Stimulated activated CD8-positive, alpha-beta memory T cell treated with anti-CD3 and anti-CD28 coated beads, Interleukin-7, amount 100 ng/mL, for 4 hours (primary cell): ENCODE data around the gene FAM170B.

Source experiments
- DNase-seq, 2 donors: peaks; one replicate each; pipeline ENCODE4 v3.0.0-alpha.2; 2020; ENCODE audit warnings: low read depth in 2 of 2

FAM170B gene

GRCh38 chr10:49169776-49170175, 36.0 kb upstream of the FAM170B start:
- no peak for DNase-seq

DNA sequence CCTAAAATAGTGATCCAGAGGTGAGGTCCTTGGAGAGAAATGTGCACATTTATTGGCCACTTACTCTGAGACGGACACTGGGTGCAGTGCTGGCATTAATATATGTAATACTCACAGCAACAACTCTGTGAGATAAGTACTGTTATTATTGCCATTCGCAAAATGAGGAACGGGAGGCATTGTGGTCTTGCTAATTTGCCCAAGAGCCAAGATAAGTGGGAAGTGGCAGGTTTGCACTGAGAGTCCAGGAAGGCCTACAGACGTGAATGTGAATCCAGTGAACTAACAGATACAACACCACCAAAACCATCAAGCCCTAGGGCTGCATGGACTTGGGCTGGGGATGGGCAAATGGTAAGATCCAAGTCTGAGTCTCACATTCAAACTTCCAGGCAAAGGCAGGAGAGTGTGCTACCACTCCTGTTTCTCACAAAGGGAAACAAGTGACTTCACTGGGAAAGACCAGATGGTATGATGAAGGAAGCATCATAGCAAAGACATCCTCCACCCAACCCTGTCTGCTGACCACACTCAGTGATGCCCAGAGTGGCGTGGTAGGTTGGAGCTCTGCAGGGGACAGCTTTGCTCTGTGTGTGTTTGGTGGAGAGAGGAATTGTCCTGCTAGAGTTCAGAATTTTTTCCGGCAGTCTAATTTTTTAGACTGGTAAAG, 35.1 kb upstream of the FAM170B start:
- DNase-seq, result no peak

GRCh38 chr10:49168171-49168540, 34.3 kb upstream of the FAM170B start:
- DNase-seq, result no peak

DNA sequence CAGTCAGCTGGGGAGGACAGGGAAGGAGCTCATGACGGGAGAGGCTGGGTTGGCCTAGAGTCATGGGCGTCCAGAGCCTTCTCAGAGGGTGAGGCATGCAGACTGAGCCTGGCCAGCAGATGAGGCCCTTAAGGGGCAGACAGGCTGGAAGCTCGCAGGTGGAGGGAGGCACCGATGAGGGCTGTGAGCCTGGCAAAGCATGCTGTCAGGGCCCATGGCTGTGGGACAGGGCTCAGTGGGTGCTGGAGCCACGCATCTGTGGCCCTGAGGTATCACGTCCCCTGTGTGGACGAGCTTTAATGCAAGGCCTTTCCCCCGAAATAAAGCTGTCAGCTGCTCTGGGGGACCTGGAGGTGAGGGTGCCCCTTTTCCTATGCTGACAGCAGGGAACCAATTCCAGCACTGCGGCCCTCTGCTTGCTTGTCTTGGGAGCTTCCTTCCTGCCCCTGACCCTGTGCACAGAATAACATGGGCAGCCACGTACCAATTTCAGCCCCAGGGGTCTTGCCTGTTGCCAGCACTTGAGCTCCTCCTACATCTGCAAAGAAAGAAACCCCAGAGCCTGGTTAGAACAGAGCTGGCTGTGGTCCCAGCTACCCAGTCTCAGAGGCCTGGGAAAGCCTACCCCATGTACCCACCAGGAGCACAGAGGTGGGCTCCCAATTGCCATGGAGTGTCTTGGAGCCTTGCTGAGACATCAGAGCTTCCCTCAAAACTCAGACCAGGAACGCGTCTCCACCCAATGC, 33.8 kb upstream of the FAM170B start:
- DNase-seq, result no peak

GRCh38 chr10:49166484-49167400, 32.9 kb upstream of the FAM170B start:
- DNase-seq, result no peak

- no peak for DNase-seq
Observed at GRCh38 chr10:49165821-49166483, 32.1 kb upstream of the FAM170B start.

GRCh38 chr10:49165259-49165658, 31.4 kb upstream of the FAM170B start:
- no peak for DNase-seq

DNA sequence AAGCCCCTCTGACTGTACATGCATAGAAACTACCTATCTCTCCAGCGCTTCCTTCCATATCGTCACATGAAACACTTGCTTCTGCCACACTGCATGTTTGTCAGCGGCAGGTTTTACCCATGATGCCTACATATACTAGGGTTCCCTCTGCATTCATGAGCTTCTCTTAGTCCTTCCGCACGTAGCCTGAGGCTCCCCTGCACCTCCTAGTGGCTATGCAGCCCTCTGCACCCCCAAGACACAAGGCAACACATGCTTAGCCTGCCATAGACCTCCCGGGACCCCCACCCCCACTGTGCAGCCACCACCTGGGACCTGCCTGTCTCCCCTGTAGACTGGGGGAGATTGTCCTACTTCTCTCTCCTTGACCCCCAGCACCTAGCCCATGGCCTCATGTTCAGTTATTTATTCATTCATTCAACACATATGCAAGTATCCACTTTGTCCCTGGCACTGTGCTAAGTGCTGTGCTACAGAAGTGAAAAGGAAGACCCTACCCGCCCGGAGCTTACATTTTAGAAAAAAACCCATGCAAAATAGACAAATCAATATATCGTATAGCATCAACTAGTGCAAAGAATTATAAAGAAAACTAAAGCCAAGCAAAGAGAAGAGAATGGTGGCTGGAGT, 30.9 kb upstream of the FAM170B start:
- DNase-seq, result no peak

- DNase-seq, result no peak
Observed at GRCh38 chr10:49163741-49164140, 29.9 kb upstream of the FAM170B start.

GRCh38 chr10:49162761-49163310, 29.0 kb upstream of the FAM170B start:
- no peak for DNase-seq

DNA sequence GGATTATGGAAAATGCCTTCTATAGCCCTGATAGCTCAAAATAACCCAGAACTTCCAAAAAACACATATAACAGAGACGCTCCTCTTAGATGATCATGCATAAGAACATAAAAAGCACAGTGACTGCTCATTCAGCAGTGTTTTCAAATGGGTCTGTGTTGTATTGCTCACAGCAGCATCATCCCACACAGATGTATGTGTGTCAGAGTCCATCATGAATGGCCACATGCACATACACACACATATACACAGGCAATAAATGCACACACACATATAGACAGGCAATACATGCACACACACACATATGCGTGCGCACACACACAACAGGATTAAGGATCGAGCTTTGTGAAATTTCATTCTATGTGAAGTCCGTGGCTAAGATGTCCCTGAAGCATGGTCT, 28.2 kb upstream of the FAM170B start:
- no peak for DNase-seq

DNA sequence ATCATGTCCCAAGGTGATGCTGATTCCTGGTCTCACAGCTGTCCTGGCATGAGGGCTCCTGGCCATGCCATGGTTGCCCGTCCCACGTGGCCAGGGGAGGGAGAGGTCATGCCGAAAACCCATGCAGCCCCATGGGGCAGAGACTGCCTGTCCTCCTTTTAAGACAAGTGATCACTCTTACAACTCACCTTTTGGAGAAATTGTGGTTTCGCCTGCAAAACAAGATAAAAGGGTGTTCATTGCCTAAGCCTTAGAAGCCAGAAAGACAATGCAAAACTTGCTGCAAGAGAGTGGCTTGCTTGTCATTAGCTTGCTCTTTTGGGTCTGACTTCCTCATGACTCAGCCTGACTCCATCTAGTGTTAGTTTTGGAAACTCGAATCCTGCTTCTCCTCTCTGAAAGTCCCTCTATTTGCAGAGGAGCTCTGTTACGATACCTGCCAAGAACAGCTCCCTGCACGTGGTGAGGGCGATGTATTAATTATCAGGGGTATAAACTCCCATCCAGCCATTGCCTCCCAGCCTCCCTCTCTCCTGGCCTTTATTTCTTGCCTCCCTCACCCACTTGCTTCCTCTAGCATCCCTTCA, 27.7 kb upstream of the FAM170B start:
- DNase-seq, result no peak

GRCh38 chr10:49160814-49161213, 27.0 kb upstream of the FAM170B start:
- no peak for DNase-seq

GRCh38 chr10:49160110-49160509, 26.3 kb upstream of the FAM170B start:
- no peak for DNase-seq

- DNase-seq, result no peak
Observed at GRCh38 chr10:49158915-49159314, 25.1 kb upstream of the FAM170B start.

- no peak for DNase-seq
Observed at GRCh38 chr10:49158404-49158803, 24.6 kb upstream of the FAM170B start.

DNA sequence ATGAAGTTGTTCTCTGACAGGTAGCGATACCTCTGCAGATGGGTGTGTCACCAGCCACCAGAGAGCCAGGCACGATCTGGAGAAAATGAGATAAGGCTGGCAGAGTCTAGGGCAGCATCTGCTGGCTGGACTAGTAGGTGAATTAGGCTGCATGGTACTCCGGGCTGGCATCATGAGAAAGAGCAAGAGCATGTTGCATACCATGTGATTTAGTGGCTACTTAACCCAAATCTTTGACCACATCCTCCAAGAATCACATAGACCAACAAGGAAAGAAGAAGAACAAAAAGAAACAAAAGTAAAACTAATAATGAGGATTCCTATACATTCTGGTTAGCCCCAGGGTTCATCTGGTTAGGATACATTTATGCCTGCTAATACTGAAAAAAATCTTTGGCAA, 23.4 kb upstream of the FAM170B start:
- DNase-seq, result no peak

GRCh38 chr10:49154641-49155040, 20.8 kb upstream of the FAM170B start:
- DNase-seq, result no peak

DNA sequence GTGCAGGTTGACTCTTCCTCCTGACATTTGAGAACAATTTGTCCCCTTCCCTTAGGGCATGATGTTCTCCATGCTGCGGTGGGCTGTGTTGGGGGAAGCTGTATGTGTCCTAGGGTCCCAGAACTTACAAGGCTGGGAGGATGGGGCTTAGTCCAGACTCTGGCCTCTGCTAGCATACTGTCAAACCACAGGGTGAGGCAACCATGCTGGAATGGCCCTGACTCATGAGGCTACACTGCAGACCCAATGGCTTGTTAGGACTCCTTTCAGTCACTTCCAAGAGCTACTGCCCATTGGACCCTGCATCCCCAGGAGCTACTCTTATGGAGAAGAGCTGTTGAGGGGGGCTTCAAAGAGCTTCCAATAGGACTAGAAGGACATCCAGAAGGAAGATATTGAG, 20.1 kb upstream of the FAM170B start:
- DNase-seq, result no peak

- no peak for DNase-seq
Observed at GRCh38 chr10:49153115-49153514, 19.3 kb upstream of the FAM170B start.

GRCh38 chr10:49152663-49153062, 18.8 kb upstream of the FAM170B start:
- no peak for DNase-seq
